Upper lobe of left lung (tissue), 4 donors: Measurements from ENCODE around the gene CRYGC.

Experiments used
- CTCF ChIP-seq, 6 experiments: fragments of 450-650 bp in 4 of 6; fragments of 200-600 bp in 2 of 6; sonication (generic) in 2 of 6; IDR thresholded peaks; one replicate each; pipeline ENCODE4 v1.5.1; 2016 to 2019; ENCODE audit warnings: antibody characterized with exemption in 6 of 6
- POLR2AphosphoS5 ChIP-seq, 2 donors: sonication (generic); formaldehyde crosslinking; IDR thresholded peaks; one replicate each; pipeline ENCODE4 v1.5.1; 2017; ENCODE audit warnings: antibody characterized with exemption in 2 of 2

- TF ChIP-seq CTCF (IDR thresholded peaks at IDR 0.05) (no peak), POLR2AphosphoS5 (IDR thresholded peaks at IDR 0.05) (no peak)
These were observed 13.5 kb upstream of the CRYGC start for GRCh38 chr2:208142925-208143799.
